Upper lobe of left lung (tissue), 4 donors: ENCODE data around the gene GPN1.

Experiments
- EP300 ChIP-seq, 4 donors: sonication (generic); formaldehyde crosslinking; IDR thresholded peaks; one replicate each; pipeline ENCODE4 v1.5.1; 2017; ENCODE audit warnings: antibody characterized with exemption in 4 of 4, control low read depth in 2 of 4
- POLR2A ChIP-seq, 4 donors: fragments of 450-650 bp; IDR thresholded peaks; one replicate each; pipeline ENCODE4 v1.5.1; 2016 to 2017; ENCODE audit warnings: antibody characterized with exemption in 4 of 4, mild to moderate bottlenecking in 2 of 4
- TF ChIP-seq, protein P1 (sequence below), 6 experiments: fragments of 450-650 bp in 4 of 6; fragments of 200-600 bp in 2 of 6; sonication (generic) in 2 of 6; IDR thresholded peaks; one replicate each; pipeline ENCODE4 v1.5.1; 2016 to 2019; ENCODE audit warnings: antibody characterized with exemption in 6 of 6

DNA sequence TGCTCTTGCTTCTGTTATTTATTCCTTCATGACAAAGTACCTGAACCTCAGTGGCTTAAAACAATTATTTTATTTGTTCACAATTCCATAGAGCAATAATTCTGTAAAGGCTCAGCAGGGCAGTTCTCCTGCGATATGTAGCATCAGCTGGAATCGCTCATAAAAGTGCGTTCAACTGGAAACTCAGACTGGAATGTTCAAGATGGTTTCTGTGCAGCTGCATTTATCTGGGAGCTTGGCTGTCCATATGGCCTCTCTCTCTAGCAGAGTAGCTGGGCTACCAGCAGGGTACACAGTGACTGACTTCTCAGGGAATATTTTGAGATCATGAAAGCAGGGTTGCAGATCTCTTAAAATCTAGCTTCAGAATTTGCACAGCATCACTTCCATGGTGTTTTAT, 13.5 kb upstream of the GPN1 start:
- TF ChIP-seq, protein P1, sequence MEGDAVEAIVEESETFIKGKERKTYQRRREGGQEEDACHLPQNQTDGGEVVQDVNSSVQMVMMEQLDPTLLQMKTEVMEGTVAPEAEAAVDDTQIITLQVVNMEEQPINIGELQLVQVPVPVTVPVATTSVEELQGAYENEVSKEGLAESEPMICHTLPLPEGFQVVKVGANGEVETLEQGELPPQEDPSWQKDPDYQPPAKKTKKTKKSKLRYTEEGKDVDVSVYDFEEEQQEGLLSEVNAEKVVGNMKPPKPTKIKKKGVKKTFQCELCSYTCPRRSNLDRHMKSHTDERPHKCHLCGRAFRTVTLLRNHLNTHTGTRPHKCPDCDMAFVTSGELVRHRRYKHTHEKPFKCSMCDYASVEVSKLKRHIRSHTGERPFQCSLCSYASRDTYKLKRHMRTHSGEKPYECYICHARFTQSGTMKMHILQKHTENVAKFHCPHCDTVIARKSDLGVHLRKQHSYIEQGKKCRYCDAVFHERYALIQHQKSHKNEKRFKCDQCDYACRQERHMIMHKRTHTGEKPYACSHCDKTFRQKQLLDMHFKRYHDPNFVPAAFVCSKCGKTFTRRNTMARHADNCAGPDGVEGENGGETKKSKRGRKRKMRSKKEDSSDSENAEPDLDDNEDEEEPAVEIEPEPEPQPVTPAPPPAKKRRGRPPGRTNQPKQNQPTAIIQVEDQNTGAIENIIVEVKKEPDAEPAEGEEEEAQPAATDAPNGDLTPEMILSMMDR (IDR thresholded peaks at IDR 0.05): no peak
- TF ChIP-seq POLR2A (IDR thresholded peaks at IDR 0.05): no peak
- no peak for TF ChIP-seq EP300 (IDR thresholded peaks at IDR 0.05)
